GM19395 (cell line): ENCODE data around the gene SPOP.

ENCODE experiments used
- ATAC-seq: cut with Tn5 transposase; IDR thresholded peaks from one replicate; pipeline ENCODE4 v1.9.1; 2021; ENCODE audit warnings: mild to moderate bottlenecking, moderate library complexity; ENCODE audit not compliant: unreplicated experiment

The SPOP gene

DNA sequence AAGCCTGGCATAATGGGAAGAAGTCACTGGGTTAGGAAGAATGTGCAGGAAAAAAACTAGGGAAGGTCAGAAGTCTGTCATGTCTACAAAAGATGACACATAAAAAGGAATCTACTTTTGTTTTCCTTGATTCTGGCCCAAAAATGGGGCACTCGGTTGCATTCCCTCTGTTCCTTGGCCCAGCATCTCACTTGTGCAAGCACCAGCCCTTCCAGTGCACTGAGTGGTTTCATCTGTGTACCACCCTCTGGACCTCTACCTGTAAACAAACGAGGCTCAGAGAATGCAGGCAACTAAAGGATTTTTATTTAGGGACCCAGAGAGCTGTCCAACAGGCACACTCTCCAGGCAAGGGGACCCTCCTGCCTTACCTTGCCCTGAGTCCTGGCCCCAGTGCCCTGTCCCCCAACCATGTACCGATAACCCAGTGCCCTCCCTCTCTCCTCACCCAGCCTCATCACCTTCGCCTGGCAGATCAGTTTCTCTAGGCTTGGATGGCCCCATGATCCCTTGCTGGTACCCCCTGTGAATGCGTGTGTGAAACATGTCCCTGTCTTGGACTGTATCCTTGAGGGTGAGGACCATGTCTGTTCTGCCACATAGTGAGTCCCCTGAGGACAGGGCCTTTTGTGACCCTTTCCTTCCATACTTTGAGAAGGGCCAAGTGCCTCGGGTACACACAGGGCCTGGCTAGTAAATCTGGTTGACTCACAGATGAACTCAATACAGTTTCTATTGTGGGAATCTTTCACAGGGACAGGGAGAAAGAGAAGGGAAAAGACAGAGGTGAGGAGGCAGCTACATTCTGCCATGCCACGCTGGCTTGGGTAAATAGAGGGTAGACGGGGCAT, 88.9 kb downstream of the SPOP start:
- ATAC-seq, result no peak

DNA sequence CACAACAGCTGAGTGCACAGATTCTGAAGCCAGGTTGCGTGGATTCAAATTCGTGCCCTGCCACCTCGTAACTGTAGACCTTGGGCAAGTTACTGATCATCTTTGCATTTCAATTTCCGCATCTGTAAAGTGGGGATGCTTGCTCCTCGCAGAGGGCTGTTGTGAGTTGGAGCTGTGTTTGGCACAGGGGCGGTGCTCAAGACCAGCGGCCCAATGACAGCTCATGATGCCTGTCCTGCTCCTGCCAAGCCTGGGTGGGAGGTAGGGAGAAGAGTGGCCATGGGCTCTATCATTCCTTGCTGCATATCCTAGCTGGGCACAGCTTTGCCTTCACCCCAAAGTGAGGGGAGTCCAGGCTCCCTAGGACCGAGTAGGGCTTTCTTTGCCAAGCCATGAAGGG, 89.6 kb downstream of the SPOP start:
- ATAC-seq, result no peak

DNA sequence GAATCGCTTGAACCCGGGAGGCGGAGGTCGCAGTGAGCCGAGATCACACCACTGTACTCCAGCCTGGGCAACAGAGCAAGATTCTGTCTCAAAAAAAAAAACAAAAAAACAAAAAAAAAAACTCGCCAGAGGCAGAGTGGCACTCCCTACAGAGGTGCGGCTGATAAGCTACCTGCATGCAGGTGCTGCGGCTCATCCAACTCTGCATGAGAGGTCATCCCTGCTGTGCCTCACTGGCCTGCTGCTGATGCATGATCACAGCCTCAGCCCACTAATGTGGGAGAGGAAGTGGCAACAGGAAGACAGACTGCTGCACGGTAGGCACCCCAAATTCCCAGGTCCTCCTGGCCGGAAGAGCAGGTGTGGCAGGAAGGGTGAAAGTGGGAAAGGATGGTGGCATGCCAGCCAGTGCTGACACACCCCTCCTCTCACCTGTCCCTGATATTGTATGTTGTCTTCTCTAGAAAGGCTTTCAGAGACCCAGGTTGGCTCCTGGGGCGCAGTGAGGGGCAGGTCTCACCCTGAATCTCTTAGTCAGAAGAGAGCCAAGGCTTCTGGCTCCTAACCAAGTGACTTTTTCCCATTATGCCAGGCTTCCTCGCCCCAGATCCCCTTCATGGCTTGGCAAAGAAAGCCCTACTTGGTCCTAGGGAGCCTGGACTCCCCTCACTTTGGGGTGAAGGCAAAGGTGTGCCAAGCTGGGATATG, 90.4 kb downstream of the SPOP start:
- ATAC-seq, result no peak

DNA sequence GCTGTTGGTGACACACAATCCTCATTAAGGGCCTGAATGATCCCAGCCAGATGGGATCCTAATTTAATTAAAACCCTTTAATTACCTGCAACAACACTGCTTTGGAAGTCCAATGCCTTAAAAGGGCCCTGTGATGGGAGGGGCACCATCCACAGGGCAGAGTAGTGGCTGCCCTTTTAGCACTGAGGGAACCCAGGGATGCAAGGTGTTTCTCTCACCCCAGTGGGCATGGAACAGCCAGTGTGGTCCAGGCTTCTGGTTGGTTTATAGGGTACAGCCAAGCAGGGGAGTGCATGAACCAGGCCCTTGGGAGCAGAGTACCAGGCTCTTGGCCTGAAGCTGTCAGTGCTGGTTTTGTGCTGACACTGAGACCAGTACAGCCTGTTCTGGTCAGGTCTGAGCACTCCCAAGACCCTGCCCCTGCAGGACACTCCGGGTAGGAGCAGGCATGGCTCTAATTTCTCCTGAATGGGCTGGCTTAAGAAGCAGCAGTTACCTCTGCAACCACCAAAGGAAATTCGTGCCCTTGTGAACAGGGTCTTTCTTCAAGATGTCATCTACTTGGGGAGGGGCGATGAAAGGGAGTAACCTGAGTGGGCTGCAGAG, 92.4 kb downstream of the SPOP start:
- no peak for ATAC-seq

DNA sequence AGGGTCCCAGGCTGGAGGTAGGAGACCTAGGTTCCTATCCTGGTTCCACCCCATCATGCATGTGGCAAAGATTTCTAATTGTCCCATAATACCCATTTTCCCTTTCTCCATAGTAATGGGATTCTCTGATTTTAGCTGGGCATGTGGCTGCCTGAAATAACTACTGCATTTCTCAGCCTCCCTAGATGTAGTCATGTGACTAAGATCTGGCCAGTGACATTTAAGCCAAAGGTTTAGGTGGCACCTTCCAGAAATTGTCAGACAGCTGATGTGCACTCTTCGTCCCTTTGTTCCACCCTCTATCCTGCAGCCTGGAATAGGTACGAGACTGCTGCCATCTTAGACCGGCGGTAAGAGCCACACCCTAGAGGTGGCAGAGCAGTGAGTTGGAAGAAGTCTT, 94.0 kb downstream of the SPOP start:
- ATAC-seq, result no peak

DNA sequence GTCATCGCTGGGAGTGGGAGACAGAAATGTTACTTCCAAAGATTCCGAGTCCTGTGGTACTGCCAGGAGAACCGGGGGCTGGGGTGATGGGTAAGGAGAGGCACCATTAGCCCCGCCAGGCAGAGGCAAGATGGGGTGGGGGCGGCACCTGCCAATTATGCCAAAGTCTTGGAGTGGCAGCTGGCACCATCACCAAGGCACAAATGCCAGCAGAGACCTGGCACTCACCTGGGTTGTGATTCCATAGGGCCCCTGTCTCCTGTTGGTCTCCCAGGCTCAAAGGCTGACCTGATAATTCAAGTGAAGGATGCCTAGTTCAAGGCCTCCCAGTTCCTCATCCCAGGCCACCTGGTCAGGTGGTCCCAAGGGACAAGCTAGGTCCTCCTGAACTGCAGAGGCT, 94.7 kb downstream of the SPOP start:
- ATAC-seq, result no peak

DNA sequence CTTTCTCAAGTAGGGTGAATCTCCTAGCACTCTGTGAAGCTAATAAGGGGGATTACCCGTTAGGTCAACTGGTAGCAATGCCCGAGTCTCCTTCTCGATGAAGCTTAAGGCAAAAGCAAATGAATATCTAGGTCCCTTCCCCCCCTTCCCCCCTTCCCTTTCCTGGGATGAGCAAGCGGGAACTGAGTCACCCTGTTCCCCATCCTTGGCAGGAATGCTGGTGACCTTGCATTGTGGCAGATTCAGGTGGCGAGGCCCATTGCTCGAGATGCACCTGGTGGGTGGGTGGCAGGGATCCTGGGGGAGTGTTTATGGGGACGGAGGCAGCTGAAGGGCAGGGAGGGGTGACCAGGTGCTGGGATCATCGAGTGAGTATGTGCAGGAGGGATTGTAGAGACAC, 95.1 kb downstream of the SPOP start:
- no peak for ATAC-seq

DNA sequence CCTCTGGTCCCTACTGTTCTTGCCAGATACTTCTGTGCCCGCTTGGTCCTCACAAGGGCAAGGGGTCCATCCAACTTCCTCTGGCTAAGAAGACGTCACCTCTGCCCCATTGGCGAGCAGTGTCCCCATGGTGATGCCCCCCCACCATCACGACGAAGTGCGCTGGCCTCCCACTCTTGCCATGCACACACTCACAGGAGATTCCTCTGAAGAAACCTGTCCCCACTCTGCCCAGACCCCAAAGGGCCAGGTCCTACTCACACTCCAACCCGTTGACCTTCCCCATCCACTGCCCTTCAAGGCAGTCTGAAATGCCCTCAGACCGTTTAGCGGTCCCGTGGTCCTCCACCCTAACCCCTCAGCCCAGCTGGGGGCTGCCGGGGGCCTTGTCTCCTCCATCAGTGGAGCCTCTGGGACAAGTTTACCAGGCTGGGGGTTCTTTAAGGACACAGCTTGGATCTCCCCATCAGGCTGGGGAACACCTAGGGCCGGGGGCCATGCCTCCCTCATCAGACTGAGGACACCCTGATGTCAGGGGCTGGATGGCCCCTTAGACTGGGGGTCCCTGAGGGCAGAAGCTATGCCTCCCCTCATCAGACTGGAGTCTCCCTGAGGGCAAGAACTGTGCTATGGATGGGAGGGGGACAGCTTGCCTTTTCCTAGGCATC, 95.7 kb downstream of the SPOP start:
- ATAC-seq, result no peak

DNA sequence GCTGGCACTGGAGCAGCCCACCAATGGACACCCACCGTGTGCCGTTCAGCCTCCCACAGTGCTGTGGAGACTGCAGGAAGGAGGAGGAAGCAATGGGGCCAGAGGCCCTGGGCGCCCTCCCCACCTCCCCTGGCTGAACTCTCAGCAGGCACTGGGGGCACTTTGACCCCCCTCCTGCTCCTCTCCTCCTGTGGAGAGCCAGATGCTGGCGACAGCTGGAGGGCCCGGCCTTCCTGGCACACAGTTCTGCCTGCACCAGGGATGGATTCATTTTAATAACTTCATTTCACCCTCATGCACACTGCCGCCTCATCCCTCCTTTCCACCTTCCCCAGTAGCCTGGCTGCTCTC, 96.3 kb downstream of the SPOP start:
- no peak for ATAC-seq

DNA sequence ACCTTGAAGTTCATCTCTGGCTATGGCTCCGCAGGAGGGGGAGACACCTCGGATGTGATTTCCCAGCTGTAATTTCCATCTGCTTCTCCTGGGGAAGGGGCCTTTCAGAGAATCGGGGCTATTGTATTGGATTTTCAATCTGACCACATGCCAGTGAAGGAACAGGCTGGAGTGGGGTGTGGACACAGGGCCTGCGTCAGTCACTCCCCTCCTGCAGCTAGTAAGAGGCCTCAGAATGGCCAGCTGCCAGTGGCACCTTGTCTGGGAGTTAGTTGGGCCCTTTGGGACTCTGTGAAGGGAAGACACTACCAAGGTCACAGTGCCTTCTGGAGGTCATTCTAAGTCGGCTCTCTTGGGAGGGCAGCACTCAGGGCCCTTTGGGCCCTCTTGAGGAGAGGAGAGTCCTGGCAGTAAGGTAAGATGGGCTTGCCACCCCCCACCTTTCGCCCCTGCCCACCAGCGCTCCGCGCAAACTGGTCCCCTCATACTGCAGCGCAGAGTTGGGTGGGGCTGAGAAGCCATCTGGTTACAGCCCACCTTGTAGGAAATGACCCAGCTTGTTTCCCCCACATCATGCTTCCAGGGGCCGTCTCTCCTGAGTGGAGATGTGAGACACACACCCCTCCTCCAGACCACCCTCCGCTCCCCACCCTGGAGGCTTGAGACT, 96.8 kb downstream of the SPOP start:
- no peak for ATAC-seq

DNA sequence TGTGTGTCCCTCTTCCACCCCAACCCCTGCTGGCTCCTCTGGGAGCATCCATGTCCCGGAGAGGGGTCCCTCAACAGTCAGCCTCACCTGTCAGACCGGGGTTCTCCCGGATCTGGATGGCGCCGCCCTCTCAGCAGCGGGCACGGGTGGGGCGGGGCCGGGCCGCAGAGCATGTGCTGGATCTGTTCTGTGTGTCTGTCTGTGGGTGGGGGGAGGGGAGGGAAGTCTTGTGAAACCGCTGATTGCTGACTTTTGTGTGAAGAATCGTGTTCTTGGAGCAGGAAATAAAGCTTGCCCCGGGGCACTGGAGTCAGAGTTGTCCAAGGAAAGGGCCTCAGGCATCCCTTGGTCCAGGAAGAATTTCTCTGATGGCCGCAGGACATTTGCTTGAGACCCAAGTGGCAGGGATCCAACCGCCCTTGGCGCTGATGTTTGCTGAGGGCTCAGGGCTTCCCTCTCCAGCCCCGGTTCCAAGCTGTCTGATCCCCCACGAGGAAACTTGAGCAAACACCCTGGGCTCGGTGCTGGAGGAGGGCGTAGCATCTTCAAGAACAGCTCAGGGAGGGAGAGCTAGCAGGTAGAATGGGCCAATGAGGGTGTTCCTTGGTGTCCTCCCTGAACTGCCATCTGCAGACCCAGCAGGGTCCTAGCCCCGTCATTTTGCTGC, 97.7 kb downstream of the SPOP start:
- no peak for ATAC-seq

DNA sequence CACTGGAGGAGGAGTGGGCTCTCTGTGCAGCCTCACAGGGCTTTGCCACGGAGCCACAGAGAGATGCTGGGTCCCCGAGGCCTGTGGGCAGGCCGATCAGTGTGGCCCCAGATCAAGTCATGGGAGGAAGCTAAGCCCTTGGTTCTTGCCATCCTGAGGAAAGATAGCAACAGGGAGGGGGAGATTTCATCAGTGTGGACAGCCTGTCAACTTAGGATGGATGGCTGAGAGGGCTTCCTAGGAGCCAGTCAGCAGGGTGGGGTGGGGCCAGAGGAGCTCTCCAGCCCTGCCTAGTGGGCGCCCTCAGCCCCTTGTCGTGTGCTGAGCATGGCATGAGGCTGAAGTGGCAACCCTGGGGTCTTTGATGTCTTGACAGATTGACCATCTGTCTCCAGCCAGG, 98.4 kb downstream of the SPOP start:
- ATAC-seq, result no peak

DNA sequence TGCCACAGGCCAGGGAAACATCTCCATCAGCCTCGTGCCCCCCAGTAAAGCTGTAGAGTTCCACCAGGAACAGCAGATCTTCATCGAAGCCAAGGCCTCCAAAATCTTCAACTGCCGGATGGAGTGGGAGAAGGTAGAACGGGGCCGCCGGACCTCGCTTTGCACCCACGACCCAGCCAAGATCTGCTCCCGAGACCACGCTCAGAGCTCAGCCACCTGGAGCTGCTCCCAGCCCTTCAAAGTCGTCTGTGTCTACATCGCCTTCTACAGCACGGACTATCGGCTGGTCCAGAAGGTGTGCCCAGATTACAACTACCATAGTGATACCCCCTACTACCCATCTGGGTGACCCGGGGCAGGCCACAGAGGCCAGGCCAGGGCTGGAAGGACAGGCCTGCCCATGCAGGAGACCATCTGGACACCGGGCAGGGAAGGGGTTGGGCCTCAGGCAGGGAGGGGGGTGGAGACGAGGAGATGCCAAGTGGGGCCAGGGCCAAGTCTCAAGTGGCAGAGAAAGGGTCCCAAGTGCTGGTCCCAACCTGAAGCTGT, 98.9 kb downstream of the SPOP start:
- no peak for ATAC-seq

DNA sequence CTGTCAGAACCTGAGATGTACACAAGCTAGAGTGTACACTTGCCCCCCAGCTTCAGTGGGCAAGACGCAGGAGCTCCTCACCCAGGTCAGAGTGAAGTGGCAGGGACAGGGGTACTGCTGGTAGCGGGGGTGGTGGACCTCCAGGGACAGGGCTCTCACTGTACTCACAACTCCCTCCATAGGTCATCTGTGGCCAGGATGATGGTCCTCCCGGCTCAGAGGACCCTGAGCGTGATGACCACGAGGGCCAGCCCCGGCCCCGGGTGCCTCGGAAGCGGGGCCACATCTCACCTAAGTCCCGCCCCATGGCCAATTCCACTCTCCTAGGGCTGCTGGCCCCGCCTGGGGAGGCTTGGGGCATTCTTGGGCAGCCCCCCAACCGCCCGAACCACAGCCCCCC, 99.5 kb downstream of the SPOP start:
- no peak for ATAC-seq

DNA sequence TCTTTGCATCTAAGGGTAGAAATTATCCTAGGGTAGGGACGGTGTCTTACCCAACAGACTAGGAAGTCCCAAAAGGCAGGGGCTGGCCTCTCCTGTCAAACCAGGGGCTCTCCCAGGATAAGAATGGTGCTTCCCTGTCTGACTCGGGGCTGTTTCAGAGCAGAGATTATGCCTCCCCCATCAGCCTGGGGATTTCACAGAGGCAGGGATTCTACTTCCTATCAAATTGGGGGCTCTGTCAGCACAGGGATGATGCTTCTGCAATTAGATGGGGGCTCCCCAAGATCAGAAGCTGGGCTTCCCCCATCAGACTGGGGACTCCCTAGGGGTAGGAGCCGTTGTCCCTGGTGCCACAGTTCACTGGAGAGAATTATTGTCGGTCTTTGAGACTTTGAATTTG, 99.9 kb downstream of the SPOP start:
- ATAC-seq, result no peak

DNA sequence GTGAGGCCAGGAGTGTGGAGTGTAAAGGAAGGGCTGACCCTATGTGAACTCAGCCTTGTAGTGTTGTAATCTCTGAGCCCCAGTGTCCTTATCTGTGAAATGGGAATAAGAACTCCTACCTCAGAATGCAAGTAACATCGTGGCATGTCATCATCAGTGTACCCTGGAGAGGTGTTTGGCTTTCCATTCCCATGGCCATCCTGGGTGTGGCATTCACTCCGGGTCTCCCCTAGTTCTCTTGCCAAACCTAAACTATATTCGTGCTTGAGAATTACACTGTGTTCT, 100.3 kb downstream of the SPOP start:
- no peak for ATAC-seq

DNA sequence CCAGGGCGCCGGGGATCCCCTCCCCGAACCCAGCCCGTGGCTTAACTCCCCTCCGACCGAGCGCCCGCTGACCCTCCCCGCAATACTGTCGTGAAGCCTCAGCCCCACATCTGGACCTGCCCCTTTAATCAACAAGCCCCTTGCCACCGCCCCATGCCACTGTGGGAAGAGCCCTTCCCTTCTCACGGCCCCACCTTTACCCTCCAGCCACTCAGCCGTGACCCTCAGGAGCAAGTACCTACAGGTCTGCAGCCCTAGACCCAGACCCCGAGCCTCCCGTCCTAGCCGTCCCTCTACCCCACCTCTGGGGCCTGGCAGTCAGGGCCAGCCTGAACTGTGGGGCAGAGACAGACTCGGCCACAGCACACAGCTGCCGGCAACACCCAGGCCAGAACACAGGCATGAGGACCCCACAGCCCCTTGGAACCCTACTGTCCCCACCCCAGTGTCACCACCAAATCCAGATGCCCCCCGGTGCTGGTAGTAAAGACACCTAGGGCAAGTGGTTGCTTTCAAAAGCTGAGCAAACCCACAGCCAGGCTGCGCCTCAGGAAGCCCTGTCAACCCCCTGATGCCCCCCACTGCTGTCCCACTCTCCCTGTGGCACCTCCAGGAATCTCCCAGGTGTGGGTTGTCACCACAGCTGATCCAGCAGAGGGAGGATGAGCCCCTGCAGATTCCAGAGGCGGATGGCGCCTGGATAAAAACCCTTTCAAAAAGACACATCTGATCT, 100.8 kb downstream of the SPOP start:
- ATAC-seq, result no peak

DNA sequence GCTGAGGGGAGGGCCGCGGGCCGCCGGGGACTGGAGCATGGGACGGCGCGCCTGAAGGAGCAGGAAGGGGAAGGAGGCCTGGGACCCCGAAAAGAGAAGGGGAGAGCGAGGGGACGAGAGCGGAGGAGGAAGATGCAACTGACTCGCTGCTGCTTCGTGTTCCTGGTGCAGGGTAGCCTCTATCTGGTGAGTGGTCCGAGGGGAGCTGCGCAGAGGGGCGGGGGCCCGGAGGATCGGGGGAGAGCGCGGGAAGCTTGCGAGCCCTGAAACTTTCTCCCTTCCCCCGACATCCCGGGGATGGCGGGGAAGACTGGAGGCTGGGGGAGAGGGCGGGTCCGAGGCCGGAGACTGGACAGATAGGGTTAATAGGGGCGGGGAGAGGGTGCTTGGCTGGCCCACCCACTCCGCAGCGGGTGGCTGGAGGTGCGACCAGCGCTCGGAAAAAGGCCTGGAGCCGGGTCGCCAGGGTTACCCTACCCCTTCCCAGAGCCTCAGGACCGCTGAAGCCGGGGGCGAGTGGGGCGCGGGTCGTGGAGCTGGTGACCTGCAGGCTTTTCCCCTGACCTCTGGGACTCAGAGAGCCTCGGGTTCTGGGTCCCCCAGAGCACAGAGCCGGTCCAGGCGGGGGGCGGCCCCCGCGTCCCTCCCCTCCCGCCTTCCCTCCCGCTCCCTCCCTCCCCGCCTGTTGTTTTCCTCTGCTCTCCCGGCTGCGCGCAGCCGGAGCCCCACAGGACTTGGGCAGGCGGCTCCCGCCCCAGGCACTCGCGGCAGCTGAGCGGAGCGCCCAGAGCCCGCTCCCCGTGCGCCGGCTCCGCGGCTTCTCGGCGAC, 101.6 kb downstream of the SPOP start:
- ATAC-seq, result no peak

DNA sequence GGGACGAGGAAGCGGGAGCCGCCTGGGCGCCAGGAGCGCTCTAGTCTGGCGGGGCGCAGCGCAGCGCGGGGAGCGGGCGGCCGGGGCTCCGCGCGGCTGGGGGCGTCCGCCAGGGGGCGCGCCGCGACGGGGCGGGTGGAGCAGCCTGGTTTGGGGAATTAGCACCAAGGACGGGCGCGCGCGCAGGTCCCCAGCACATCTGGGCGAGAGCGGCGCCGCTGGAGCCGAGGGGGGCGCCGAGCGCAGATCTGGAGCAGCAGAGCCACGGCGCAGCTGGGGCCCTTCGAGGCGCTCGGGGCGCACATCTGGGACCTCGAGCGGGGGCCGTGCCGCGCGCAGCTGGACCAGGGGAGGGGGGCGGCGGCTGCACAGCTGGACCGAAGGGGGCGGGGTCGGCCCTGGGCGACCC, 102.2 kb downstream of the SPOP start, which contains the start of gene NXPH3:
TSS of gene NXPH3 (plus strand) at position 193 of the 409 bp plus-strand sequence. CDS start 349 bp downstream, outside the sequence.
- ATAC-seq, result no peak
